Heart left ventricle (tissue), 16 donors: Measurements from ENCODE around the gene NKX1-2. TPM values are rescaled to one million over a fixed set of nuclear protein-coding genes. Genes with fewer than 3 reads are reported as not detected.
"Not testable (repeated sequence)": the region's sequence is repeated elsewhere in the genome, so short reads cannot be mapped to it uniquely, and the experiment has no call there.

Experiments used
- ATAC-seq, 4 donors: fragments of 200-7000 bp; cut with Tn5 transposase; one replicate each; pipeline ENCODE4 v1.9.1; 2020 to 2022; ENCODE audit warnings: moderate library complexity in 4 of 4, mild to moderate bottlenecking in 3 of 4, moderate number of reproducible peaks in 1 of 4
- DNase-seq, 5 donors: peaks; one replicate each; pipeline ENCODE4 v3.0.0-alpha.2; 2020
- H3K27ac ChIP-seq, 12 donors: fragments of 200-600 bp; sonication (generic) in 4 of 12; one replicate each; pipeline versions ENCODE4 v1.5.0 to v1.8.0; 2016 to 2022; ENCODE audit warnings: mild to moderate bottlenecking in 2 of 12
- H3K27me3 ChIP-seq, 9 donors: fragments of 200-600 bp; sonication (generic) in 2 of 9; one replicate each; pipeline versions ENCODE4 v1.5.1 to v1.8.0; 2016 to 2022; ENCODE audit warnings: mild to moderate bottlenecking in 3 of 9
- H3K36me3 ChIP-seq, 9 donors: fragments of 200-600 bp; sonication (generic) in 2 of 9; one replicate each; pipeline versions ENCODE4 v1.5.0 to v1.8.0; 2018 to 2022; ENCODE audit warnings: mild to moderate bottlenecking in 2 of 9
- H3K4me1 ChIP-seq, 12 donors: fragments of 200-600 bp; sonication (generic) in 4 of 12; one replicate each; pipeline versions ENCODE4 v1.5.0 to v1.8.0; 2016 to 2022; ENCODE audit warnings: mild to moderate bottlenecking in 3 of 12
- H3K4me3 ChIP-seq, 12 donors: fragments of 200-600 bp; sonication (generic) in 4 of 12; one replicate each; pipeline versions ENCODE4 v1.5.0 to v1.8.0; 2017 to 2022; ENCODE audit warnings: mild to moderate bottlenecking in 9 of 12, moderate library complexity in 4 of 12
- H3K9me3 ChIP-seq, 12 donors: fragments of 200-600 bp; sonication (generic) in 4 of 12; one replicate each; pipeline versions ENCODE4 v1.5.0 to v1.8.0; 2016 to 2022; ENCODE audit warnings: mild to moderate bottlenecking in 1 of 12
- POLR2A ChIP-seq, 2 donors: fragments of 450-650 bp; IDR thresholded peaks; one replicate each; pipeline ENCODE4 v1.6.1; 2017; ENCODE audit warnings: antibody characterized with exemption in 2 of 2, mild to moderate bottlenecking in 2 of 2, moderate library complexity in 2 of 2
- WGBS, 4 donors: extraction: QIAGEN DNeasy Blood & Tissue Kit in 2 of 4; methylation state at CpG; one replicate each; pipeline versions ENCODE4 v1.1.5 to v1.1.7; 2013 to 2018; 5-methylcytosine and 5-hydroxymethylcytosine counted together
- intact Hi-C, 10 donors: fragments of 100-400 bp; cut with DNase I; formaldehyde crosslinking; loops; one replicate each; pipeline versions ENCODE4 v1.11.1 to v1.14.2; 2022
- polyA plus RNA-seq, 2 donors: library from polyadenylated mRNA; stranded (reverse); fragments of 200-250 nt; gene quantifications; one replicate each; pipeline ENCODE4 v1.2.3, GENCODE V29; 2013
- total RNA-seq, 9 donors: library from RNA; depleted of rRNA in 2 of 9; stranded (reverse); fragments of >200 nt in 2 of 9; fragmentation: NEBNext Ultra II Directional in 3 of 9; extraction: Animal tissue kit (Norgen Biotek cat#: 25700) in 3 of 9; gene quantifications; one replicate each; pipeline versions ENCODE4 v1.1.0 to v1.2.4, GENCODE V29; 2016 to 2023
- TF ChIP-seq, protein P1 (sequence below), 12 donors: fragments of 200-600 bp; sonication (generic) in 4 of 12; IDR thresholded peaks; one replicate each; pipeline versions ENCODE4 v1.5.0 to v1.8.0; 2018 to 2022; ENCODE audit warnings: antibody characterized with exemption in 12 of 12, mild to moderate bottlenecking in 5 of 12
- donor health status: ischemic (EF 13 %, LVEDD 7.1; RV severe dilation, severe dysfunction).
- donor health status: healthy with polysubstance abuse.
- donor health status: DM: no; HTN: yes; CAD: no.
- donor health status: DM: no; HTN: no; CAD: no.
- donor health status: ischemic (EF 25% LVEDD 6.9; RV normal size, moderate dysfunction).
- donor health status: ischemic (EF 25% LVEDD 5.7; RV mildly dilated, moderate dysfunction).
- donor health status: healthy.
- donor health status: DM: yes; HTN: yes; CAD: no.
- donor health status: ischemic (EF 35%, LVEDD 5.7; RV mildly dilated, moderate dysfunction).
- donor health status: nonischemic (EF 11% LVEDD 7.7; RV severe dilation, severe dysfunction).
- donor health status: DM: yes; HTN: yes; CAD: no.
- donor health status: PGD.
- donor health status: ischemic (EF 29% LVEDD 5.4; RV normal size, mild dysfunction).
- donor health status: nonischemic (EF 23%, LVEDD 6.1; RV moderate dilation, normal function).

Gene NKX1-2
- total and polyA plus RNA-seq, 11 donors = not detected

DNA sequence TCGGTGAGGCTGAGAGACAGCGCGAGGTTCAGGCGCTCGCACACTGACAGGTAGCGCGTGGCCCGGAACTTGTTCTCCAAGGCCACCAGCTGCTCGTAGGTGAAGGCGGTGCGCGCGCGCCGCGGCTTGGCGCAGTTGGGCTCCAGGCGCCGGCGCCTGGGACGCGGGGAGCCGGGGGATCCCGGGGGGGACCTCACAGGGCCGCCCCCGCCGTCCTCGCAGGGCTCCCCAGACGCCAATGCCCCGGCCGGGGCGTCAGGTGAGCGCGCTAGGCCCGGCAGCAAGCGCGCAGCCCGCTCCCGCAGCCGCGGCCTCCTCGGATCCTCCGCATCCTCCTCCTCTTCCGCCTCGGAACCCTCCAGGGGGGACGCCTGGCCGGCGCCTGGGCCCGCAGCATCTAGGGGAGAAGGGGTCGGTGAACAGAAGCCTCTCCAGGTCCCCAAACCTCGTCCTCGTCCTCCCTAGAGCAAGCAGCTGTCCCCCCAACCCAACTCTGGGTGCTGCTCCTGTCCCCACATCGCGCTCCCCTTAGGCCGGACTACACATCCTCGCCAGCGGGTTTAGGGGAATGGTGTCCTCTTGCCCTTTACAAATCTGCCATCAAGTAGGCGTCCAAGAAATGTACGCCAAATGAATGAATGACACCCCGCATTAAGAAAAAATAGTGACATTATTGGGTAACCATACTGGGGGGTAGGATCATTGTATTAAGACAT is 1.9 kb downstream of the NKX1-2 start:
- Histone ChIP-seq H3K4me3 (peak overlapping the region in 9 of 12 donors; percentile 15 to 42 (median 28)), H3K27ac (no peak overlapping the region), H3K36me3 (no peaks in the 10 kb centered on the region), H3K4me1 (peaks cover 0 to 32% (median 10%) of the 10 kb centered on the region in 12 donors), H3K27me3 (peaks cover 39 to 100% (median 69%) of the 10 kb centered on the region in 9 donors), H3K9me3 (no peaks in the 10 kb centered on the region)
- ATAC-seq (no peak), DNase-seq (no peak)
- intact Hi-C loops = no loop called here
- 2 to 13% (median 5%) methylated on average over 14 to 60 of the region's 60 CpGs for whole genome bisulfite sequencing, 4 donors
- TF ChIP-seq, protein P1, sequence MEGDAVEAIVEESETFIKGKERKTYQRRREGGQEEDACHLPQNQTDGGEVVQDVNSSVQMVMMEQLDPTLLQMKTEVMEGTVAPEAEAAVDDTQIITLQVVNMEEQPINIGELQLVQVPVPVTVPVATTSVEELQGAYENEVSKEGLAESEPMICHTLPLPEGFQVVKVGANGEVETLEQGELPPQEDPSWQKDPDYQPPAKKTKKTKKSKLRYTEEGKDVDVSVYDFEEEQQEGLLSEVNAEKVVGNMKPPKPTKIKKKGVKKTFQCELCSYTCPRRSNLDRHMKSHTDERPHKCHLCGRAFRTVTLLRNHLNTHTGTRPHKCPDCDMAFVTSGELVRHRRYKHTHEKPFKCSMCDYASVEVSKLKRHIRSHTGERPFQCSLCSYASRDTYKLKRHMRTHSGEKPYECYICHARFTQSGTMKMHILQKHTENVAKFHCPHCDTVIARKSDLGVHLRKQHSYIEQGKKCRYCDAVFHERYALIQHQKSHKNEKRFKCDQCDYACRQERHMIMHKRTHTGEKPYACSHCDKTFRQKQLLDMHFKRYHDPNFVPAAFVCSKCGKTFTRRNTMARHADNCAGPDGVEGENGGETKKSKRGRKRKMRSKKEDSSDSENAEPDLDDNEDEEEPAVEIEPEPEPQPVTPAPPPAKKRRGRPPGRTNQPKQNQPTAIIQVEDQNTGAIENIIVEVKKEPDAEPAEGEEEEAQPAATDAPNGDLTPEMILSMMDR (IDR thresholded peaks at IDR 0.05) = no peak
- TF ChIP-seq POLR2A (IDR thresholded peaks at IDR 0.05) = no peak

- H3K27ac ChIP-seq = no peak overlapping the region
- H3K4me1 ChIP-seq = peaks cover 0 to 32% (median 10%) of the 10 kb centered on the region in 12 donors
- TF ChIP-seq, protein P1 (IDR thresholded peaks at IDR 0.05) = no peak
- TF ChIP-seq POLR2A (IDR thresholded peaks at IDR 0.05) = no peak
- peaks cover 37 to 97% (median 63%) of the 10 kb centered on the region in 9 donors for H3K27me3 ChIP-seq
- DNase-seq (no peak), ATAC-seq (no peak)
- H3K36me3 ChIP-seq = no peaks in the 10 kb centered on the region
- WGBS, 4 donors = 10 to 16% (median 12%) methylated on average over 49 to 71 of the region's 71 CpGs
- H3K4me3 ChIP-seq = peak overlapping the region in 8 of 12 donors; percentile 15 to 42 (median 30)
- intact Hi-C loops = no loop called here
- H3K9me3 ChIP-seq = no peaks in the 10 kb centered on the region
Observed at GRCh38 chr10:124446830-124447750, 2.7 kb downstream of the NKX1-2 start.

- H3K4me1 ChIP-seq, H3K9me3 ChIP-seq, ATAC-seq, H3K4me3 ChIP-seq, DNase-seq, intact Hi-C loops, H3K27ac ChIP-seq, H3K36me3 ChIP-seq: not testable (repeated sequence)
- H3K27me3 ChIP-seq = peaks cover under 1 to 51% (median 17%) of the 10 kb centered on the region in 9 donors
- WGBS, 4 donors = 82 to 87% (median 84%) methylated on average over 5 of the region's 5 CpGs
Observed at GRCh38 chr10:124441694-124442093, 8.1 kb downstream of the NKX1-2 start.

- H3K9me3 ChIP-seq = no peaks in the 10 kb centered on the region
- no peak overlapping the region for H3K27ac ChIP-seq
- H3K27me3 ChIP-seq = peaks cover 0 to under 1% (median 0%) of the 10 kb centered on the region in 9 donors
- H3K4me3 ChIP-seq = no peak overlapping the region
- H3K4me1 ChIP-seq = no peaks in the 10 kb centered on the region
- DNase-seq = no peak
- 77 to 83% (median 79%) methylated on average over 8 of the region's 8 CpGs for WGBS, 4 donors
- intact Hi-C loops = no loop called here
- no peaks in the 10 kb centered on the region for H3K36me3 ChIP-seq
- no peak for ATAC-seq
- TF ChIP-seq, protein P1 (IDR thresholded peaks at IDR 0.05) = no peak
- no peak for TF ChIP-seq POLR2A (IDR thresholded peaks at IDR 0.05)
Observed at GRCh38 chr10:124436191-124436638, 13.6 kb downstream of the NKX1-2 start.

DNA sequence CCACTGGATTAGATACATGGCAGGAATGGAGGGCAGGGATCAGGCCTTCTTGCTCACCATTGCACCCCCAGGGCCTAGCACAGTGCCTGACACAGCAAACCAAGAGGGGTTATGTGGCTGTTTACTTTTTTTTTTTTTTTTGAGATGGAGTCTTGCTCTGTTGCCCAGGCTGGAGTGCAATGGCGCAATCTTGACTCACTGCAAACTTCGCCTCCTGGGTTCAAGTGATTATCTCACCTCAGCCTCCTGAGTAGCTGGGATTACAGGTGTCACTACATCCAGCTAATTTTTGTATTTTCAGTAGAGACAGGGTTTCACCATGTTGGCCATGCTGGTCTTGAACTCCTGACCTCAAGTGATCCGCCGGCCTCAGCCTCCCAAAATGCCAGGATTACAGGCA is 14.2 kb downstream of the NKX1-2 start:
- DNase-seq, H3K4me3 ChIP-seq, H3K27me3 ChIP-seq, H3K27ac ChIP-seq, H3K36me3 ChIP-seq, H3K4me1 ChIP-seq, intact Hi-C loops, ATAC-seq, H3K9me3 ChIP-seq: not testable (repeated sequence)
- WGBS, 4 donors = 93 to 97% (median 96%) methylated on average over 4 of the region's 4 CpGs
